Thymus (tissue), 11 donors: ENCODE results near the gene VARS2. TPM values are rescaled to one million over a fixed set of nuclear protein-coding genes. Genes with fewer than 3 reads are reported as not detected.

ENCODE experiments used
- DNase-seq, 9 donors: peaks; one replicate each; pipeline ENCODE4 v3.0.0-alpha.2; 2013; ENCODE audit warnings: low spot score in 9 of 9, low read depth in 6 of 9, missing footprints in 1 of 9
- H3K27ac ChIP-seq, 2 donors: one replicate each; pipeline ENCODE4 v1.5.1; 2013; ENCODE audit warnings: control low read depth in 1 of 2, low read depth in 1 of 2, low read length in 1 of 2, mild to moderate bottlenecking in 1 of 2, moderate library complexity in 1 of 2
- H3K27me3 ChIP-seq, 2 donors: one replicate each; pipeline ENCODE4 v1.5.1; 2013; ENCODE audit warnings: low read length in 1 of 2; ENCODE audit not compliant: control insufficient read depth in 2 of 2, insufficient read depth in 1 of 2
- H3K36me3 ChIP-seq, 2 donors: one replicate each; pipeline ENCODE4 v1.5.1; 2013; ENCODE audit warnings: low read length in 1 of 2, mild to moderate bottlenecking in 1 of 2, moderate library complexity in 1 of 2; ENCODE audit not compliant: control insufficient read depth in 2 of 2, insufficient read depth in 2 of 2
- H3K4me1 ChIP-seq, 2 donors: one replicate each; pipeline ENCODE4 v1.5.1; 2013; ENCODE audit warnings: low read length in 2 of 2; ENCODE audit not compliant: control insufficient read depth in 2 of 2, insufficient read depth in 2 of 2
- H3K4me3 ChIP-seq, 2 donors: one replicate each; pipeline ENCODE4 v1.5.1; 2013; ENCODE audit warnings: low read length in 2 of 2, control low read depth in 1 of 2, mild to moderate bottlenecking in 1 of 2
- H3K9me3 ChIP-seq, 2 donors: one replicate each; pipeline ENCODE4 v1.5.1; 2013; ENCODE audit warnings: low read length in 1 of 2, mild to moderate bottlenecking in 1 of 2; ENCODE audit not compliant: control insufficient read depth in 2 of 2, insufficient read depth in 1 of 2
- WGBS: extraction: QIAGEN DNeasy Blood & Tissue Kit; methylation state at CpG from one replicate; pipeline ENCODE4 v1.1.7; 2013; 5-methylcytosine and 5-hydroxymethylcytosine counted together
- polyA plus RNA-seq: library from polyadenylated mRNA; stranded (reverse); fragments of 200-250 nt; gene quantifications from one replicate; pipeline ENCODE4 v1.2.3, GENCODE V29; 2013
- total RNA-seq: library from RNA; stranded (reverse); fragments of 120-200 nt; gene quantifications from one replicate; pipeline ENCODE4 v1.2.4, GENCODE V29; 2013
- donor health status: healthy.

VARS2 gene
- total and polyA plus RNA-seq, 2 donors: 30.3 to 40.4 TPM

DNA sequence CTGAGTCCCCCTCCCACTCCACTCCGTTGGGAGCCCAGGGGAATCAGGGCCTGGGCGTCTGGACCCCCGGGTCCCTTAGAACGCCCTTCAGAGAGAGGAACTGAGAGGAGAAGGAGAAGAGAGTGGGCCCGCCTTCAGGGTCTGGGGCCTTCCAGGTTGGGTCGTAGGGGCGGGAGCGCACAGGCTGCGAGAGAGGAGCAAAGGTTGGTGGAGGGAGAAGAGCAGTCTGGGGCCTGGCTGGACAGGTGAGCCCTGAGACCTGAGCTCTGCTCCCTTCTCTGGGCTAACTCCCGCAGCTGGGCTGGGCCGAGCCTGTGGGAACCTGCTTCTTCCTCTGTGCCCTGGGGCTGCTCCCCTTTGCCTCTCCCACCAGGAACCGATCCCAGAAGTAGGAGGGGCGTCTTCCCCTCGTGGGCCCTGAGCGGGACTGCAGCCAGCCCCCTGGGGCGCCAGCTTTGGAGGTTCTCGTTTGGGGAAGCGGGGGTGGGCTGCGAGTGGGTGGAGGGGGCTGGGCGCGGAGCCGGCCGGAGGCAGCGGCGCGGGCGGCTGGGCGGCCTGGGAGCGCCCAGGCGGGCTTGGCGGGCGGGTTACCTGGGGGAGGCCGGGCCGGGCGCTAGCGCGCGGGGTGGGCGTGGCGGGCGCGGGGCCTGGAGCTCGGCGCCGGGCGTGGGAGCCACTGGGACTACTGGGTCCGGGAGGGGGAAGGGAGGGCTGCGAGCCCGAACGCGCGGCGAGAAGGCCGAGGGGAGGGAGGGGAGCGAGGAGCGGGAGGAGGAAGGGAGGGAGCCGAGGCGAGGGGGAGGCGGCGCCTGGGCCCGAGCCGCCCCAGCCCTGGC lies 30.1 kb upstream of the VARS2 start, which contains the start of gene DDR1:
Gene DDR1, plus strand, starts transcription at position 835 of the 836 bp plus-strand sequence. CDS start 4,211 bp downstream, outside the sequence.
- WGBS: 14% methylated on average over 62 of the region's 62 CpGs
- H3K4me1 ChIP-seq: peaks cover 27 to 76% of the 10 kb centered on the region in 2 donors

DNA sequence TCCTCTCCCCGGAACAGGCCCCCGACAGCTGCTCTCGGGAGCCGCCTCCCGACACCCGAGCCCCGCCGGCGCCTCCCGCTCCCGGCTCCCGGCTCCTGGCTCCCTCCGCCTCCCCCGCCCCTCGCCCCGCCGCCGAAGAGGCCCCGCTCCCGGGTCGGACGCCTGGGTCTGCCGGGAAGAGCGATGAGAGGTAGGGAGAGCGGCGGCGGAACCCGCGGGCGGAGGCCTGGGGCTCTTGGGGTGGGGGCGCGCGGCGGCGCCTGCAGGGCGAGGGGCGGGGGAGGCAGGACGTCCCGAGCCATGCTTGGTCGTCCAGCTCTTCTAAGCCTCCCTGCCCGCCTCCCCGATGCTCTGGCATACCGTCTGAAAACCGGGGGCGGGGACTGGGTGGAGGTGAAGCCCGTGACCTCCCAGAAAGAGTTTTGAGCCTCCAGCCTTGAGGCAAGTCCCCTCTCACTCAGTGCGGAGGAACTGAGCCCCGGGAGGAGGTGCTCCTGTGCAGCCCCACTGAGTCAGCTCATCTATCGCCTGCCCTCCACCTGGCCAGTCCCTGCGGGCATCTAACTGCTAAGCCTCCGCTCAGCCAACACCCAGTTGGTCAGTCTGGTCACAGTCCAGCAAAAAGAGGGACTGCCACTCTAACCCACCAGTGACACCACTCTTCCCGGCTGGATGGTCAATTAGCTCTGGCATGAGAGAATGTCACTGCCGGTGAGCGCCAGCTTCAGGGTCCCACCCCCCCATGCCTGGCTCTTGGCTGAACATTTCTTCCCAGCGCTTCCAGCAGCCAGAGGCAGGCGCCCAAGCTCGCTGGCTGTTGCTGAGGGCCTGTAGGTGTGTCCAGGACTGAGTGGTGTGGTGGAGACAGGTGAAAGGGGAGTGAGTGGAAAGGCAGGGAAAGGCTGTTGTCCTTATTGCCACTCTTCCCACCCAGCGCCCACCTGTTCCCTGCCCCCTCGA lies 29.2 kb upstream of the VARS2 start:
- peaks cover 27 to 77% of the 10 kb centered on the region in 2 donors for H3K4me1 ChIP-seq
- no peaks in the 10 kb centered on the region for H3K9me3 ChIP-seq
- peak in 2 of 9 donors; percentile 36 to 58 for DNase-seq
- WGBS: 13% methylated on average over 59 of the region's 59 CpGs
- peak overlapping the region; percentile 68 to 84 for H3K4me3 ChIP-seq
- H3K27me3 ChIP-seq: peaks cover 0 to 32% of the 10 kb centered on the region in 2 donors
- H3K27ac ChIP-seq: peak overlapping the region; percentile 7 to 74
- H3K36me3 ChIP-seq: peaks cover 12 to 14% of the 10 kb centered on the region in 2 donors

More for the DNA sequence above, 30.1 kb upstream of the VARS2 start, which contains the start of gene DDR1:
- H3K36me3 ChIP-seq: peaks cover 3 to 5% of the 10 kb centered on the region in 2 donors
- peak in 2 of 9 donors; percentile 63 to 73 for DNase-seq
- H3K9me3 ChIP-seq: no peaks in the 10 kb centered on the region
- peak within 1 kb of the TSS; percentile 83 to 85 for H3K27ac ChIP-seq
- peak within 1 kb of the TSS; percentile 68 to 84 for H3K4me3 ChIP-seq
- peaks cover 0 to 32% of the 10 kb centered on the region in 2 donors for H3K27me3 ChIP-seq

DNA sequence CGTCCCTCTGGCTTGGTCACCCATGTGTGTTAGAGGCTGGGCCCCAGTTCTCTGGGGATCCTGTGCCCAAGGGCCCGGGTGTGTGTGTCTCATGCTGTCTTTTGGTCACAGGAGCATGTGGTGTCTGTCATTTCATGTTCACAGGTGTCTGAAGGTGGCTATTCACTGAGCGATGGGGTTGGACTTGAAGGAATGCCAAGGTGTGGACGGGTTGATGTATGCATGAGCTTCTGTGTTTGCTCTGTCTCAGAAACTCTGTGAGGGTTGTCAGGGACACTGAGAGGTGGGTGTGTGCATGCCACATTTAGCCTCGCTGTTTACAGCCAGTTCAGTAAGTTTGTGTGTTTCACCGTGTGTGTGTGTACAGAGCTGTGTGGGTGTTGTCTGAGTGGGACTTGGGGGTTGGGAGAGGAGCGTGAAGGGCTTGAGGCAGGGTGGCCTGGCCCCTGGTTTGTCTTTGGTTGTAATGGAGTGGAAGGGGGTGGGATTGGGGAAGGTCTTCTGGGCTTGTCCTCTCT lies 28.5 kb upstream of the VARS2 start:
- Histone ChIP-seq H3K4me3 (peak overlapping the region; percentile 68 to 84), H3K27me3 (peaks cover 0 to 32% of the 10 kb centered on the region in 2 donors), H3K9me3 (no peaks in the 10 kb centered on the region), H3K27ac (peak overlapping the region; percentile 56 to 74), H3K36me3 (peaks cover 15 to 21% of the 10 kb centered on the region in 2 donors), H3K4me1 (peaks cover 30 to 77% of the 10 kb centered on the region in 2 donors)
- WGBS: 76% methylated on average over 7 of the region's 7 CpGs
- DNase-seq: peak in 1 of 9 donors; percentile 43

DNA sequence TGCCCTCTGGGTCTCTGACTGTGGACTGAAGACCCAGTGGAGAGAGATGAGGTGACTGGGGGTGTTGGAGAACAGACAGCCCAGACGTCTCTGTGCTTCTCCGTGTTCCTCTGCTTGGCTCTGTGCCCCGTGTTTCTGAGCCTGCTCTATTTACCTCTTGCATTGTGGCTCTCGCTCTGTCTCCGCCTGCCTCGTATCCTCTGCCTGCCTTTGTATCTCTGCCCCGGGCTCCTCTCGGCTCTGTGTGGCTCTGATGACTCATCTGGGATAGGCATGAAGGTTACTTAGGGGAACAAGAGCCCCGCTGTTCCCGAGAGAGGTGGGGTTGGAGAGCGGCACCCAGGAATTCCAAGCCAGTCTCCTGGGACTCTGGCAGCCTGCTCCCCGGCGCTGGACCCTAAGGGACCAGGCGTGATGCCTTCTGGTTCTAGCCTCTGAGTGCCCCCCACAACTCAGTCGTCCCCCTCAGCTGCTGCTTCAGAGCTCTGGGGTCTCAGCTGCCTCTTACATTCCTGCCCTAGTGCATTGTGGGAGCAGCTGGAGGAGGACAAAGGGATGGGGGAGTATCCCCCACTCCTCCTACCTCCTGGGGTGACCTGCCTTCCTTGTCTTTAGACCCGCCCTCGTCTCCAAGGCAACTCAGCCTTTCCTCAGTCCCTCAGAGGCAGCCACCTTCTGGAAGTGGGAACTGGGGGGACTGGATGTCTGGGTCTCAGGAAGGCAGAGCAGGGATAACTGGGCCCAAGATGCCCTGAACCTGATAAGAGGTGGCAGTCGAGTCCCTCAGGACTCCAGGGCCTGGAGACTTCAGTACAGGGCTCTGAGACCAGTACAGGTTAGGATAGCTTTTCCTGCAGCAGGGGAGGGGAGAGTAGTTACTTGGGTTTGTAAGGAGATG lies 27.8 kb upstream of the VARS2 start:
- Histone ChIP-seq H3K4me3 (peak overlapping the region; percentile 68 to 84), H3K4me1 (peaks cover 30 to 76% of the 10 kb centered on the region in 2 donors), H3K27ac (peak overlapping the region; percentile 56 to 74), H3K9me3 (no peaks in the 10 kb centered on the region), H3K36me3 (peaks cover 17 to 27% of the 10 kb centered on the region in 2 donors), H3K27me3 (peaks cover 0 to 27% of the 10 kb centered on the region in 2 donors)
- DNase-seq: peak in 2 of 9 donors; percentile 35 to 62
- WGBS: 69% methylated on average over 18 of the region's 18 CpGs

DNA sequence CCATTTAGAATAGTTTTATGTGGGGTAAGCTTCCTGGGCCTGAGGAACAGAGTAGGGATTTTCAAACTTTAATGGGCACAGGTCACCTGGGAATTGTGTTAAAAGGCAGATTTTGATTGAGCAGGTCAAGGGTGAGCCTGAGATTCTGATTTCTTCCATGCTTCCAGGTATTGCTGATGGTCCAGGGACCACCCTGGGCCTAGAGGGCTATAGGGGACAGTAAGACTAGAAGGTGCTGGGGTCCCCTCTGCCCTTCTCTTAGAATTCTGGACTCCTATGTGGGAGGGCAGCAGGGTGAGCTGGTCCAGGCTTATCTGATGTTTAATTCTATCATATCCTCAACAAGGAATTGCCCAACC lies 27.2 kb upstream of the VARS2 start:
- peaks cover 30 to 70% of the 10 kb centered on the region in 2 donors for H3K4me1 ChIP-seq
- H3K27me3 ChIP-seq: peaks cover 0 to 29% of the 10 kb centered on the region in 2 donors
- no peak overlapping the region for H3K27ac ChIP-seq
- no peaks in the 10 kb centered on the region for H3K9me3 ChIP-seq
- DNase-seq: no peak
- H3K4me3 ChIP-seq: no peak overlapping the region
- H3K36me3 ChIP-seq: peaks cover 17 to 28% of the 10 kb centered on the region in 2 donors

DNA sequence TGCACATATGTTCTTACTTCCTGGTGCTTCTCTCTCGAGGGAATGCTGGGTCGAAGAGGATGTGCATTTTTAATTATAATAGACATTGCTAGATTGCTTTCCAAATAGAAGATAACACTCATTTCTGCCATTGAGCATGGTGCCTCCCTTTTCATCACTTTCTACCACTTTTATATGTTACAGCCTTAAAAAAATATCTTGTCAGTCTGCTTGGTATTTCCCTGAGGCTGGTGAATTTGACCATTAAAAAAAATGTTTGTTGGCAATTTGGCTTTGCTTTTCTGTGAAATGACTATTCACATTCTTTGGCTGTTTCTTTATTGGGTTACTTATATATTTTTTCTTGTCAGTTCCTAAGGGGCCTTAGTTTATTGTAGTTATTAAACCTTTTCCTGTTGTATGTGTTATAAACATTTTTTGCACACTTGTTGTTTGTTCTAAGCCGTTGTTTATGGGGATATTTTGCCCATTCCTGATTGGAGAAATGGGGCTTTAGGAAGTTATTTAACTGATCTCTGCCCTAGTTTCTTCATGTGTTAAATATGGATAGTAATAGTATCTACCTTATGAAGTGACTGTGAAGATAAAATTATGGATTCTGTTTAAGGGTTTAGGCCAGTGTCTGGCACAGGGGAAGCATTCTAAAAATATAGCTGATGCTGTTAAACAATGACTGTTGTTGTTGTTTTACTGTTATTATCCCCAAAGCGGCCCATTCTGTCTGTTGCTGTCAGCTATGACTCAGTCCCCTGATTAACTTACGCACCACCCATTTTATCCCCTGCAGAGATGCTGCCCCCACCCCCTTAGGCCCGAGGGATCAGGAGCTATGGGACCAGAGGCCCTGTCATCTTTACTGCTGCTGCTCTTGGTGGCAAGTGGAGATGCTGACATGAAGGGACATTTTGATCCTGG lies 25.9 kb upstream of the VARS2 start:
- DNase-seq: no peak
- WGBS: 92% methylated on average over 6 of the region's 6 CpGs
- peaks cover 27 to 57% of the 10 kb centered on the region in 2 donors for H3K4me1 ChIP-seq
- no peak overlapping the region for H3K27ac ChIP-seq
- H3K27me3 ChIP-seq: peaks cover 0 to 33% of the 10 kb centered on the region in 2 donors
- H3K36me3 ChIP-seq: peaks cover 23 to 40% of the 10 kb centered on the region in 2 donors
- no peak overlapping the region for H3K4me3 ChIP-seq
- H3K9me3 ChIP-seq: no peaks in the 10 kb centered on the region

DNA sequence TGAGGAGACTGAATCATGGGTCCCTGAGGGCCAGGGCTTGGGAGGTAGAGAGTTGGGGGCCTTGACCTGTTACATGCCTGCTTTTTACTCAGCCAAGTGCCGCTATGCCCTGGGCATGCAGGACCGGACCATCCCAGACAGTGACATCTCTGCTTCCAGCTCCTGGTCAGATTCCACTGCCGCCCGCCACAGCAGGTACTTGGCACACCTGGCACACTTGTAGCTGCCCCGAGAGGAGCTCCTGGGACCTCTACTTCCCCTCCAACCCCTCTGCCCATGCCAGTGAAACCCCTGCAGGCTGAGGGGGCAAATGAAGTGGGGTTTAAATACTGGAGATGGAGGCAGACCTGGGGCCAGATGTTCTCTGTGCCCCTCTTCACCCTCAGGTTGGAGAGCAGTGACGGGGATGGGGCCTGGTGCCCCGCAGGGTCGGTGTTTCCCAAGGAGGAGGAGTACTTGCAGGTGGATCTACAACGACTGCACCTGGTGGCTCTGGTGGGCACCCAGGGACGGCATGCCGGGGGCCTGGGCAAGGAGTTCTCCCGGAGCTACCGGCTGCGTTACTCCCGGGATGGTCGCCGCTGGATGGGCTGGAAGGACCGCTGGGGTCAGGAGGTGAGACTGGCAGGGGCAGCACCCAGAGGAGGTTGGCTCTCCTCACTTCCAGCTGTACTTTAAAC lies 25.1 kb upstream of the VARS2 start:
- Histone ChIP-seq H3K4me3 (no peak overlapping the region), H3K4me1 (peaks cover 20 to 49% of the 10 kb centered on the region in 2 donors), H3K27me3 (peaks cover 0 to 31% of the 10 kb centered on the region in 2 donors), H3K27ac (no peak overlapping the region), H3K36me3 (peaks cover 28 to 46% of the 10 kb centered on the region in 2 donors), H3K9me3 (no peaks in the 10 kb centered on the region)
- WGBS: 97% methylated on average over 18 of the region's 18 CpGs
- no peak for DNase-seq
